ENCODE measurements around the gene ULBP2.
"Not testable (repeated sequence)": the region's sequence is repeated elsewhere in the genome, so short reads cannot be mapped to it uniquely, and the experiment has no call there.

The ULBP2 gene

DNA sequence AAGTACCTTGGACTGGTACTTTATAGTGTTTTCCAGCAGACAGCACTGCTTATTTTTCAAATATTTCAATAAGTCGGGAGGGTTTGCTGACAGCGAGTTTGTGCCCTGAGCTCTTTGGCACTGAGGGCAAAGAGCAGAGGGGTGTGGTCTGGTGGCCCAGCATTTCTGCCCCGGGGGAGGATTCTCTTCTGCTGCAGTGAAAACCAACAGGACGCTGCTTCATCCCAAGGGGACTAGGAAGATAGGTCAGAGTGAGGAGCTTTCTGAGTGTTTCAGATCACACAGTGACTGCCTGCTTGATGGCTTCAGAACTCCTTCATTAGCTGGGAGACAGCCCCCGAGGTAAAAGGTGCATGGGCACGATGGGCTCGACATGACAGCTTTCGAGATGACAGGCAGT is 8.6 kb downstream of the ULBP2 start:
- no peak for DNase-seq (ENCODE audit: low spot score)

DNA sequence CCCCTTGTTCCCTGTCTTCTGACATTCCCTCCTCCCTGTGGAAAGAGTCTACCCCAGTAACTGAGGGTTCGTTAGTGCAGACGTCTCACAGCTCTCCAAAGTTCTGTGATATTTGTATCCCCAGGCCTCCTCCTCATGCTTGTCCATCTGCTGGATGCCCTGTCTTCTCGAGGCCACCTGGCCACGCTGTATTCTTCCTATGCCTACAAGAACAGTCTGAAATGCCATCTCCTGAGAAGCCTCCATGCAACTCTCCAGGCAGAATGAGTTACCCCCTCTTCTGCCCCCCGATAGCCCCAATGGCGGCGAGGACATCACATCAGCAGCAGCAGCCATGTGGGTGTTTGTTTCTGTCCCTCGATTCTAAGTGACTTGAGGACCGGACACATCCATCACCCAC is 9.3 kb downstream of the ULBP2 start:
- DNase-seq (ENCODE audit: low spot score): no peak

DNA sequence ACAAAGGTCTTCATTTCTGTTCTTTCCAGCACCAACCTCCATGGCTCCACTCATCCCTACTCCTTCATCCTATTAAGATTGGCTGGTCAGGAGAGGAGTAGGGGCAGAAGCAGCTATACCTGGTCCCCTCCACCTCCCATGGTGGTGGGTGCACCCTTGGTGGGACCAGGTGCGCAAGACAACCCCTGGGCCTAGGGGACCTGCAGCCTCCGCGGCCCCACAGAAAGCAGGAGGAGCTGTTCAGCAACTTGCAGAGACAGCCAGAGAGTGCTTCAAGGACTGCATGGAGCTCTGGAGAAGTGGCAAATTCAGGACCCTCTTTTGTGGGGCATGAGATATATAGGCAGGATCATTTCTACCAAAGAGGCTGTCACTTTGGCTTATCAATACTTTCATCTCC is 9.8 kb downstream of the ULBP2 start:
- no peak for DNase-seq (ENCODE audit: low spot score)

DNA sequence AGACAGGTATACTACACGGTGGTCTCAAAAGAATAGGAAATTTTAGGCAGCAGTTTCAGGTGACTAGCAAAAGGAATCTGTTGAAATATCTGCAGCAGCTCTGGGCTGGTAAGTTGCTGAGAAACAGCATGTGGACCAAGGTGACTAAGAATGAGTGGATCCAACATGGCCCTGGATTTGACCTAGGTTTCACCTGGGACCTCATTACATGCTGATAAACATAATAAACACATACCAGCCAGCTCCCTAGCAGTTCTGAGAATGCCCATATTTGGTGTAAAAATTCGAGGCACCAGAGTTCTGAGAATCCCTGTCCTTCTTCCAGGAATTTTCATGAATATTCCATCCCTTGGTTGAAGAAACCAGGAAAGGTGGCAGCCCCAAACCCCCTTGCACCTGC is 11.6 kb downstream of the ULBP2 start:
- not testable (repeated sequence) for DNase-seq (ENCODE audit: low spot score)

GRCh38 chr6:149953934-149954327 is 12.1 kb downstream of the ULBP2 start:
- DNase-seq (ENCODE audit: low spot score): not testable (repeated sequence)

GRCh38 chr6:149954328-149954983 is 12.6 kb downstream of the ULBP2 start:
- not testable (repeated sequence) for DNase-seq (ENCODE audit: low spot score)

GRCh38 chr6:149954984-149955653 is 13.3 kb downstream of the ULBP2 start:
- not testable (repeated sequence) for DNase-seq (ENCODE audit: low spot score)

DNA sequence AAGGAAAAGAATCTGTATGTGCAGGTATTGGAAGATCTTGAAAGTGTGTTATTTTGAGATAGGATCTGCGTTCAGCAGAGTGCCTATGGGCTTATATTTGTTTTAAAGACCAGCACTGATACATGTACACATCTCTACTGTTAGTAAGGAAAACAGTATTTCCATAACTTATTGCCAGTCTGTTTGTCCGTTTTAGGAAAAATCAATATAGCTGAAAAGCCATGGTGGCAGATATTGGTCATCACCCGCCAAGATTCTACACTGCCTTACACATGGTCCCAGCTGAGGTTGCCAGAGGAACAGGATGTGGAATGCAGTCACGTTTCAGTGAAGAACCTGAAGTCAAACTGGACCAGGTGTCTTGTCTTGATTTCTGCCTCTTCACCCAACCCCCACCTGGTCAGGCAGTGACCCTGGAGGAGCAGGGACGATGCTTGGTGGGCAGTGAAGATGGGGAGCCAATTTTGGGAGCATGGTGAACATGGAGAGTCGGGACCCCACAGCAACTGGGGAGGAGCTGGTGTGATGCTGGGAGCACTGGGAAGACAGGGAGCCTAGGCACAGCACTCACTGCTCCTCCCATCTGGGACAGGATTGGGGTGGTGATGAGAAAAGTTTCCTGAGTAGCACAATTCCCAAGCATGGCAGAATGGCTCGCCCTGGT is 14.0 kb downstream of the ULBP2 start:
- DNase-seq (ENCODE audit: low spot score): not testable (repeated sequence)

DNA sequence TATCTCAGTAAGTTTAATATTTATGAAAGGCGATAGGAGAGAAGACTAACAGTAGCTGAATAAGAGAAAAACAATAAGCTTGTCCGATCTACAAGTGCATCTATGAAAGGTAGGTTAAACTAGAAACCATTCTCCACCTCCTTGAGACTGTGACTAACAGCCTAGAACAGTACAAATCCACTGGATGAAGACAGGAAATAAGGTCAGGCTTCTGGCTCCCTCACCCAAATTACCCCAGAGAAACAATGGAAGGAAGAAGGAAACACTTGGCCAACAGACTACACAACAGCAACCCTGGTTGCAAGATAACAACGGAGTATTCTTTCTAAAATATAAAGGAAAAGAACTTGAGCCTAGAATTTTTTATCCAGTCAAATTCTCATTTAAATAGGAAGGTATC is 16.3 kb downstream of the ULBP2 start:
- not testable (repeated sequence) for DNase-seq (ENCODE audit: low spot score)

DNA sequence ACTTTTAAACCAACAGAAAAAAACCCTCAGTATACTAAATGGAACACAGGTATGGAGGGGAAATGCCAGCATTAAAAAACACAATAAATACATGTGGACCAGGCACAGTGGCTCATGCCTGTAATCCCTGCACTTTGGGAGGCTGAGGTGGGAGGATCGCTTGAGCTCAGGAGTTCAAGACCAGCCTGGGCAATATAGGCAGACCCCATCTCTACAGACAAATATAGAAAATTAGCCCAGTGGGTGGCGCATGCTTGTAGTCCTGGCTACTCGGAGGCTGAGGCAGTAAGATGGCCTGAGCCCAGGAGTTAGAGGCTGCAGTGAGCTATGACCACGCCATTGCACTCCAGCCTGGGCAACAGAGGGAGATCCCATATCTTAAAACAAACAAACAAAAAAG is 18.0 kb downstream of the ULBP2 start:
- DNase-seq (ENCODE audit: low spot score): not testable (repeated sequence)

GRCh38 chr6:149960488-149960887 is 18.7 kb downstream of the ULBP2 start:
- no peak for DNase-seq (ENCODE audit: low spot score)

DNA sequence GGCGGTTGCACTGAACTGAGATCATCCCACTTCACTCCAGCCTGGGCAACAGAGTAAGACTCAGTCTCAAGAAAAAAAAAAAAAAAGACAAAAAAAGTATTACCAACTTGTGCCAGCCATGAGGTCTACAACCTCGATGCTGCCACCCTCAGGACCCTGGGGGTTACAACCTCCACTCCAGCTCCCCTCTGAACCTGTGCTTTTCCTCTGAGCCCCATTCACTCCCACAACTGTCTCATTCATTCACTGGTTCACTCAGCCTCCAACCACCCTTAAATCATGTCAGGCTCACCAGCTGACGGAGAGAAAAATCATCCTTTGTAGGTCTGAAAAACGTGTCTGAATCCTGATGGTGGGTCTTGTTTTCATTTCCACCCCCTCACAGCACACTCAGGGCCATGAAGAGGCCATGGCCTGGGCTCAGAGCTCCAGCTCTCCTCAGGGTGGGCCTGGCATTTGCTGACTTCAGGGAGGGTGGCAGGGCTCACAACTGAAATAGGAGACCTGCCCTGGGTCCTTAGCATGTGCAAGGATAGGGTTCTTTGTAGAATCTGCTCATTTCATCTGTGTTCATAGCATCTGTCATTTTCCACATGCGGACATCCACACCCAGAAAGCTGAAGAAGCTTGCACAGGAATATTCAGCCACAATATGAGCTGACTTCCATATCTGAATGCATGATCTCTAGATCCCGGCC is 20.1 kb downstream of the ULBP2 start:
- DNase-seq (ENCODE audit: low spot score): peak; percentile 18

- DNase-seq (ENCODE audit: low spot score): no peak
Measured at GRCh38 chr6:149962461-149963211, 20.8 kb downstream of the ULBP2 start.

DNA sequence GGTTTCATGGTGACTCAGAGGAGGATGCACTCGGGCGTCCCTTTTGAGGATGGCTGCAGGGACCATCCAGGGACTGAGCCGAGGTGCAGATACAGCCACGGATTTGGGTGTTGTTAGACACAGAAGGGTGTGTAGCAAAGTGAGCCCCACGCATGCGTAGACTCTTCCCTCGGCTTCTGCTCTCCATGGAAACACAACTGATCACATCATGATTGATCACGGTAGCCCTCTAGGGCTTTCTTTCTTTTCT is 21.3 kb downstream of the ULBP2 start:
- peak; percentile 38 for DNase-seq (ENCODE audit: low spot score)

GRCh38 chr6:149963462-149964307 is 21.9 kb downstream of the ULBP2 start, which contains the start of gene ULBP1:
TSS of gene ULBP1 (plus strand) at chr6:149963943. CDS start at chr6:149964050, 107 bp downstream.
- peak; percentile 78 for DNase-seq (ENCODE audit: low spot score)

GRCh38 chr6:149964308-149965193 is 22.7 kb downstream of the ULBP2 start:
- DNase-seq (ENCODE audit: low spot score): peak; percentile 5

GRCh38 chr6:149965194-149966020 is 23.6 kb downstream of the ULBP2 start:
- DNase-seq (ENCODE audit: low spot score): no peak

DNA sequence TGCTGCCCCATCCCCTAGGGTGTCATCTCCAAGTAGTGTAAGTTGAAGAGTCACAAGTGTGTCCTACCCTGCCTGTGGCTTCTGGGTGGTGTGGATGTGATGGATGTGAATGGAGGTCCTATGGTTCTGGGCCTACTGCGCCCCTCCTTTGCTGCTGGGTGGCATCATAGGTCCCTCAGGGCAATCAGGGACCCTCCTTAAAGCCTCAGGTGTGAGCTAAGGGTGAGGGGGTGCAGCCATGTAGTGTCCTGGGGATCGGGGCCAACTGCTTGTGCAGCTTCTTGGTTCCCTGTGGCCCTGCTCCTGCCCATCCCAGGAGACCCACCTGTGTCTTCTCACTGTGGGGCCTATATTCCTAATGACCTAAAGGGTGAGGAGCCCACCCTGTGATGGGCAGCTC is 24.5 kb downstream of the ULBP2 start:
- DNase-seq (ENCODE audit: low spot score): not testable (repeated sequence)

GRCh38 chr6:149967591-149967990 is 25.8 kb downstream of the ULBP2 start:
- DNase-seq (ENCODE audit: low spot score): no peak

All from cerebellar cortex (tissue), 1 donor.